OCI-LY7 (cell line): ENCODE results near the gene DOHH.

Experiments used
- EZH2phosphoT487 ChIP-seq: fragments of 200-600 bp; sonication (generic); IDR thresholded peaks from 2 replicates; pipeline ENCODE4 v1.6.1; 2018; ENCODE audit warnings: low read depth, borderline replicate concordance, mild to moderate bottlenecking, mixed run types, antibody characterized with exemption, low read length, moderate library complexity, mixed read lengths
- TF ChIP-seq, protein P1 (sequence below): fragments of 200-600 bp; sonication (generic); conservative IDR thresholded peaks from 2 replicates; pipeline ENCODE4 v1.5.1; 2014; ENCODE audit warnings: mild to moderate bottlenecking, antibody characterized with exemption, low read length, moderate library complexity, mixed read lengths

DNA sequence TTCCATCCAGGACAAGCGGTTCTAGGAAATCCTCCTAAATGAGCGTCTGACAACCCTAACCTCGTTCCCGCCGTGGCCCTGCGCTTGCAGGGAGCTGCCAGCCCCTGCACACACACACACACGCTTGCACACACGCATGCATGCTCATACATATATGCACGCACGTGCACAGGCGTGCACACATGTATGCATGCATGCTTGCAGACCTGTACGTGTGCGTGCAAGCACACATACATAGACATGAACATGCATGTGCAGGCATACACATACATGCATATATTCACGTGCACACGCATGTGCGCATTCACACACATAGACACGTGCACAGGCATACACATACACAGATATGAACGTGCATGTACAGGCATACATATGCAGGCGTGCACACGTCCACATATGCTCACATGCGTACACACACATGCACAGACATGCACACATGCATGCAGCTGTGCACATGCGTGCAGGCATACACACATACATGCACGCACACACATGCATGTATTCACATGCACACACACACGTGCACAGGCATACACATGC lies 55.7 kb downstream of the DOHH start:
- TF ChIP-seq, protein P1, sequence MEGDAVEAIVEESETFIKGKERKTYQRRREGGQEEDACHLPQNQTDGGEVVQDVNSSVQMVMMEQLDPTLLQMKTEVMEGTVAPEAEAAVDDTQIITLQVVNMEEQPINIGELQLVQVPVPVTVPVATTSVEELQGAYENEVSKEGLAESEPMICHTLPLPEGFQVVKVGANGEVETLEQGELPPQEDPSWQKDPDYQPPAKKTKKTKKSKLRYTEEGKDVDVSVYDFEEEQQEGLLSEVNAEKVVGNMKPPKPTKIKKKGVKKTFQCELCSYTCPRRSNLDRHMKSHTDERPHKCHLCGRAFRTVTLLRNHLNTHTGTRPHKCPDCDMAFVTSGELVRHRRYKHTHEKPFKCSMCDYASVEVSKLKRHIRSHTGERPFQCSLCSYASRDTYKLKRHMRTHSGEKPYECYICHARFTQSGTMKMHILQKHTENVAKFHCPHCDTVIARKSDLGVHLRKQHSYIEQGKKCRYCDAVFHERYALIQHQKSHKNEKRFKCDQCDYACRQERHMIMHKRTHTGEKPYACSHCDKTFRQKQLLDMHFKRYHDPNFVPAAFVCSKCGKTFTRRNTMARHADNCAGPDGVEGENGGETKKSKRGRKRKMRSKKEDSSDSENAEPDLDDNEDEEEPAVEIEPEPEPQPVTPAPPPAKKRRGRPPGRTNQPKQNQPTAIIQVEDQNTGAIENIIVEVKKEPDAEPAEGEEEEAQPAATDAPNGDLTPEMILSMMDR: no peak
- TF ChIP-seq EZH2phosphoT487: no peak
